Activated CD4-positive, alpha-beta T cell treated with anti-CD3 and anti-CD28 coated beads for 1 hour (primary cell): ENCODE results near the gene UBN1.
"Not testable (repeated sequence)": the region's sequence is repeated elsewhere in the genome, so short reads cannot be mapped to it uniquely, and the experiment has no call there.

Experiments
- DNase-seq: peaks from one replicate; pipeline ENCODE4 v3.0.0-alpha.2; 2020

The UBN1 gene

GRCh38 chr16:4886151-4886550 is 38.9 kb downstream of the UBN1 start:
- DNase-seq, result no peak

- DNase-seq, result no peak
Observed at GRCh38 chr16:4888428-4889135, 41.3 kb downstream of the UBN1 start.

- DNase-seq, result no peak
Observed at GRCh38 chr16:4890026-4890425, 42.7 kb downstream of the UBN1 start.

- no peak for DNase-seq
Observed at GRCh38 chr16:4890686-4891085, 43.4 kb downstream of the UBN1 start.

- DNase-seq, result no peak
Observed at GRCh38 chr16:4891097-4891885, 44.0 kb downstream of the UBN1 start.

GRCh38 chr16:4891886-4892216 is 44.6 kb downstream of the UBN1 start:
- DNase-seq, result no peak

GRCh38 chr16:4892361-4893102 is 45.3 kb downstream of the UBN1 start:
- DNase-seq, result no peak

- no peak for DNase-seq
Observed at GRCh38 chr16:4893103-4893862, 46.0 kb downstream of the UBN1 start.

GRCh38 chr16:4894276-4895150 is 47.2 kb downstream of the UBN1 start:
- no peak for DNase-seq

- no peak for DNase-seq
Observed at GRCh38 chr16:4895366-4895765, 48.1 kb downstream of the UBN1 start.

GRCh38 chr16:4896761-4897160 is 49.5 kb downstream of the UBN1 start:
- DNase-seq, result not testable (repeated sequence)

- no peak for DNase-seq
Observed at GRCh38 chr16:4897328-4897727, 50.0 kb downstream of the UBN1 start.

GRCh38 chr16:4898811-4899473 is 51.7 kb downstream of the UBN1 start:
- no peak for DNase-seq

GRCh38 chr16:4899474-4899846 is 52.2 kb downstream of the UBN1 start:
- DNase-seq, result no peak

GRCh38 chr16:4900036-4900435 is 52.8 kb downstream of the UBN1 start:
- DNase-seq, result no peak

GRCh38 chr16:4900750-4901149 is 53.5 kb downstream of the UBN1 start:
- no peak for DNase-seq

GRCh38 chr16:4902038-4902437 is 54.8 kb downstream of the UBN1 start:
- no peak for DNase-seq

GRCh38 chr16:4904108-4904941 is 57.0 kb downstream of the UBN1 start:
- no peak for DNase-seq

GRCh38 chr16:4904942-4905615 is 57.8 kb downstream of the UBN1 start:
- no peak for DNase-seq

- DNase-seq, result no peak
Observed at GRCh38 chr16:4908854-4909401, 61.6 kb downstream of the UBN1 start.
